Cortex of kidney (tissue), 1 donor: ENCODE results near the gene CFAP65.

Experiments used
- DNase-seq: peaks from one replicate; lab custom pipeline; 2025; lab: John Stamatoyannopoulos, UW

CFAP65 gene

DNA sequence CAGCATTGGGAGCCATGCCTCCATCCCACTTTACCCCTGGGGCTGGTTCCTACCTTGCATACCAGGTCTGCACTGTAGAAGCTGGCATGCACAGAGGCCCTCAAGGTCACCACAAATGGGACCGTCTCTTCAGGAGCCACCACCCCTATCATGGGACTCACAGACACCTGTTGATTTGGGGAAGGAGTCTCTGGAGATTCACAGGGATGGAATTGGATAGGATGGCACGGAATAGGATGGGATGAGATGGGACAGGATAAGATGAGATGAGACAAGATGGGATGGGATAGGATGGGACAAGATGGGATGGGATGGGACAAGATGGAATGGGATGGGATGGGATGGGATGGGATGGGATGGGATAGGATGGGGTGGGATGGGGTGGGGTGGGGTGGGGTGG, 32.0 kb downstream of the CFAP65 start:
- no peak for DNase-seq

DNA sequence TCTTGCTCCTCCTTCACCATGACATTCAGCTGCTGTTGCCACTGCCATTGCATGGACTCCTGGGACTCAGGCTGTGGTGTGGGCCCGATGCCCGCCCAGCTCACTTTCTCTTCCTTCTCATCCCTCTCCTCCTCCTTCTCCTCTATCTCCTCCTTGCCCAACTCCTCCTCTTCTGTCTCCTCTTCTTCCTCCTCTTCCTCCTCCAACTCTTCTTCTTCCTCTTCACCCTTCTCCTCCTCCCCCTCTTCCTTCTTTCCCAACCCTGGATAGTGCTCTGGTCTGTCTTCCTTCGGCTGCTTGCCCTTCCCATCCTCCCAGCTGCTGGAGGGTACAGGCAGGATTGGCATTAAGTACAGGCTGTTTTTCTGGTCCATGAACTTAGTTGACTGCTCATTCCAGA, 37.3 kb downstream of the CFAP65 start:
- no peak for DNase-seq

DNA sequence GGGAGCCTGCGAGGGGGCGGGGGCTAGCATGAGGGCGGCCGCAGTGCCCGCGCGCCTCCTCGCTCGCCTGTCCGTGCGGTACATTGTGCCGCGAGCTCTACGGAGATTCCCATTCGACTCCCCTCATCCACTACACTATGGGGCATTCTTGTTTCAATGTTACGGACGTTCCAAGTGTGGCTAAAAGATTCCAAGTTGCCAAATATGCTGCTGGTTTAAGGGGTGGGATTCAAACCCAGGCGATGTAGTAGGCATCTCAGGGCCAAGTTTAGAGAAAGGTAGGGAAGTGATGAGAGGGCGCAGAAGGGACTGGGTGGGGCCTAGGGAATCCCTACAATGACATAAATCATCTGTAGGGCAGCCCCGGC, 38.1 kb downstream of the CFAP65 start:
- DNase-seq = no peak

DNA sequence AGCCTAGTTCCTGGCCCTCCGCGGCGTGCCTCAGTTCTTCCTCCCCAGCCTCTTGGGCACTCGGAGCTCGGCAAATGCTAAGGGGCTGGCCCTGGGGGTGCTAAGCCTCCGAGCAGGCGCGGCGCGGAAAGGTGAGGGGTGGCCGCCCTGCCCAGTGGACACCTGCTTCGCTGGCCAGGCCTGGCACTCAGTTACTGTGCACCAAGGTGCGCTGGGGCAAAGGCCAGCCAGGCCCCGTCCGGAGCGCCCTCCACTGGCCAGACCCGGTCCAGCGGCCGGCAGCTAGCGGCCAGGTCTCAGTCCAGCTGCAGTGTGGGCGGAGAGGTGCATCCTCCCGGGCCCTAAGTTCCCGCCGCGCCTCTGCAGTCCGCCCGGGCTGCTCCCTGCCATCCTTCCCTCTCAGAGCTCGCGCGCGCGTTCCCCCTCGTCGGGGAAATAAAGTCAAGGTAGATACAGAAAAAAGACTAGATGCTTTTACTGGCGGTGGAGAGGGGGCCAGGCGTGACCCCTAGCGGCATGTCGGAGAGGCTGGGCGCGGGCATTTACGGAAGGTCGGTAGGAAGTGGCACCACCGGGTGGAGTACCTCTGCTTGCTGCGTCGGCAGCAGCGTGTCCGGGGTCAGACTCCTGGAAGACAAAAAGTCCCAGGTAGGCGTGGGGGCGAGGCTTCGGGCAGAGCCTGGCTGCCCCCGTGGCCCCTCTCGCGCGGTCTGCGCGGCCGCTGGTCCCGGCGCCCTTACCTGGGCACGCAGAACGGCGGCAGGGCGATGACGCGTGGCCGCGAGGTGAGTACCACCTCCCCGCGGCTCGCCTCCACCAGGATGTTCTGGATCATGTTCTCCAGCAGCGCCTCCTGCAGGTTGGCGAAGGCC, 38.7 kb downstream of the CFAP65 start:
- DNase-seq = no peak

DNA sequence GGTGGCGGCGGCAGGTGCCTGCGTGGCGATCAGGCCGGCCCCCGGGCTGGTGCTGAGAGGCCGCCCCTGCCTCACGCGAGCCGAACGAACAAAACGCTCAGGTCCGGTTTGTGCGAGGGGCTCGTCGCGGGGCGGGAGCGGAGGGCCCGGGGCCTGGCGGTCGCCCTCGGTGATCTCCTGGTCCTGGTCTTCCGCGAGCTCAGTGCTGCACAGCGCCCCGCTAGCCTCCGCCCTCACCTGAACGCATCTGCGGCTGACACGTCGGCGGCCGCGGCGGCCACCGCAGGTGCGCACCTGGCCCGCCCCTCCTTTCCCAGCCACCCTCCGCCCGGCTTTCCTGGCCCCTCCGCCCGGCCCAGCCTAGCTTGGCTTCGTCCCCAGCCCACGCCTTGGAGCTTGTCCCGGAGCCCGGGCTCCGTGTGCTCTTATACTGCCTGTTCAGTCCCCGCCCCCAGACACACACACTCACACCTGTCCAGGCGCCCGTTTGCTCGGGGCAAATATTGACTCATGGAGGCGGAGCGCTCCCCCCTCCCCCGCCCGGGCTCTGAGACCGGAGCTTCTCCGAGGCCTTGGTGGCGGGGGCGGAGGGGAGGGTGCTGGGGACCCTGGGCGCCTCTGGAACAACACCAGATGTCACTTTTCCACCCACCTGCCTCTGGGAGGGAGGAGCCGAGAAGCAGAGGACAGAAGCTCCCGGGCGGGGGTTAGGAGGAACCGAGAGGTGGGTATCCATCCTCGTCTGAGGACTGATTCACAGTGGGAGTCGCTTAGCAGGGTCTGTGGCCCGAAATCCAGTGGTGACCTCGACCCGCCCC, 39.5 kb downstream of the CFAP65 start:
- no peak for DNase-seq

DNA sequence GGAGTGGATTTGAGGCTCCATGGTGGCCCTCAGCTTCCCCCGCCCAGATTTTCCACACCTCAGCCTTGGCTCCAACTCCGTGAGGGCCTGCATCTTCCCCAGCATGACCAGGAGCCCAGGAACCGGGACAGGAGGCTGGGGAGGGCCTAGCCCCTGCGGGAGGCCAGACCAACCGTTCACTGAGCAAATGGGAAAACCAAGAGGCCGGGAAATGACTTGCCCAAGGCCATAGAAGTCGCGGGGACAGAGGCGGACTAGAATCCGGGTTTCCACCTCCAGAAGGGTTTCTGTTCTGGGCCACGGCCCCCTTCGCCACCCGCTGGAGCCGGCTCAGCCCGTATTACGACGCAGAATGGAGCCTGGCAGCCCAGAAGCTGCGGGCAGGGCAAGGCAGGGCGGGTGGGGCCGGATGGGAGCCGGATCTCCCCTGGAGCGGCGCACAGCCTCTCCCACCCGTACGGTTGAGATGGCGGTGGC, 40.2 kb downstream of the CFAP65 start:
- no peak for DNase-seq

DNA sequence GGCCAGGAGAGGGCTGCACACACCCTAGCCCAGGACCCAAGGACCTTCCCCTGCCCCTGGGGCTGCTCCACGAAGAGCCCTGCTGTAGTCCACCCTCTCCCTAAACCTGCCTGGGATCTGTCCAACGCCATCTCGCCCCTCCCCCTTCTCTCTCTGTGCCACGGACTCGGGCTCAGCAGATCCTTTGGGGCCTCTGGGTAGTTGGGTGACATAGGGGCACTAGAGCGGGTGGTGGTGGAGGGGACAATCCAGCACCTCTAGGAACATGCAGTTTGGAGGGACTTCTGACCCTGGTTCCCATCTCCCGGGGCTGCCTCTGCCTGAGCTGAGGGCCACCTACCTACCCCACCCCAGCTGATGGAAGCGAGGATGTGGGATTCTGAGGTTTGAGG, 40.8 kb downstream of the CFAP65 start:
- DNase-seq = no peak

DNA sequence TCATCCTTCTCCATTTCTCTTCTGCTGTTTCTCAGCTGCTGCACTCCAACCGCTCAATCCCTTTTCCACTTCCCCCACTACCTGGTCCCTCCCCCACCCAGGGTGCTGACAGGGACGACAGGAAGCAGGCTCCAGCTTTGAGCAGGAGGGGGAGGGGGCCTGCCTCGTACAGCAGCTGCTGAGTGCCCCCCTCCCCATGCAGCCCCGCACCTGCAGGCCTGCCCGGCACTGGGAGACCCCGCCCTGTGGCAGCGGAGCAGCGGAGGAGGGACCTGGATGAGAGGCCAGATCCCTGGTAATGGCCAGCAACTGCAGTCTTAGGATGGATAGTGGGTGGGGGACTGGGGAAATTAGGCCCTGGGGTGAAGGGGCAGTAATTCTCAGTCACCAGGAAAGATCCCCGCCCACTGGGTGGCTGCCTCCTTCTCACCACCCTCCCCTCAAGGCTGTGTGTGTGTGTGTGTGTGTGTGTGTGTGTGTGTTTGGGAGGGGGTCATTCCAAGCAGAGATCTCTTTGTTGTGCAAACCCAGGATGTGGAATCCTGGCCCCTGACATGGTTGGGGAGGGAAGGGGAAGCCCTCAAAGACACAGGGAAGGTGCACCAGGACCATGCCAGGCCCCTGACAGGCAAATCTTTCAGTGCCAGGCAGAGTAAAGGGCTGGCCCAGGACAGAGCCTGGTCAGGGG, 41.3 kb downstream of the CFAP65 start:
- DNase-seq = no peak

DNA sequence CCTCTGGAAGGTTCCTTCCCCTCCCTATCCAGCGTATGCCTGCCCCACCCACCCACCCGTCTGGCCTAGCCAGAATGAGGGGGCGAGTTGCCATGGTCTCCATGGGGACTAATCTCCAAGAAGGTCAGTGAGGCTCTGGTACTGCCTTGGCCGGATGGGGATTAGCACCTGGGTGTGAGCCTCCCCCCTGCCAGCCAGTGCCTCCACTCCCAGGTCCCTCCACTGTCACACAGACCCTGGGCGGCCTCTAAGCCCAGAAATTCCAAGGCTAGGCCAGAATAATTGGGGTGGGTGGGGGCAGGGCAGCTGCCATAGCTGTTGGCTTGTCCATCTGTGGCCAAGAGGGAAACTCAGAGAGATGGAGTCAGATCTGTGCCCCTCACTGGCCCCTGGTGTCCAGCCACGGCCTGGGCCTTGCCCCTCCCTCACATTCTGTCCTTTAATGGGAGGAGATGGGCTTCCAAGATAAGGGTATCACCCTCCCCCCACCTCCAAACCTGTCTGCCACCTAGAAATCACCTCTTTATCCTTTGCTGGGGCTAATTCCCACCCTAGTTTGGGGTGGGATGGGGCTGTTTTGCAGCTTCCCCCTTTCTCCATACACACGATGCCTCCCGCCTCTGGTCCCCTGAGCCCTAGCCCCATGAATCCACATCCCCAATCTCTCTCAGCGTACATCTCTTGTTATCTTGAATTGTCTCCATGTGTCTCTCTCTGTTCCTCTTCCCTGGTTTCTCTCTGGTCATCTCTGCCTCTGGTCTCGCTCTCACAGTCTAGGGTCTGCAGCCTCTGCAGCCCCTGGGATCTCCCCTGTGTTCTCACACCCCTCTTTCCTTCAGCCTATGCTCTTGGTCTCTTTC, 42.1 kb downstream of the CFAP65 start:
- DNase-seq = no peak

DNA sequence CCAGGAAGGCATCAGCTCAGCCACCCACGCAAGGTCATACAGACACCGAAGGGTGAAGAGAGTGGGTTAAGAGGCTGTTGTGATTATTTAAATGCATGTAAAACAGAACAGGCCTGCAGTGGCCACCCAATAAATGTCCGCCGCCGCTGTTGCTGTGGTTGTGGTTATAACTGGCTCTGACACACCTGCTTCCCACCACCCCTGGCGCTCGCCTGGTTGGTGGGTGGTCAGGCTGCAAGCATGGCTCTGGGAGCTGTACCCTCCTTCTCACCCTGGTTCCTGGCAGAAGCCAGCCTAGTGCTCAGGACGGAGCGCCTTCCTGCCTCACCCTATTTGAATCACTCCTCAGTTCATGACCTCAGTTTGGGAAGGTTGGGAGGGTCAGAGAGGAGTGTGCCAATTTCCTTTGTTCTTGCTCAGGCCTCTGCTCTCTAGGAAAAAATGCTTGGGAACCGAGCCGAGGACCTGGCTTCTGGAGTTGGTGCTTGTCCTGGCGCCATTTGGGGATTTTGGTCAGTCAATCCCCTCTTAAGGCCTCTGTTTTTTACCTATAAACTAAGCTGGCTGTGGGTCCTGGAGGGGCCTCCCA, 42.8 kb downstream of the CFAP65 start:
- DNase-seq = no peak

DNA sequence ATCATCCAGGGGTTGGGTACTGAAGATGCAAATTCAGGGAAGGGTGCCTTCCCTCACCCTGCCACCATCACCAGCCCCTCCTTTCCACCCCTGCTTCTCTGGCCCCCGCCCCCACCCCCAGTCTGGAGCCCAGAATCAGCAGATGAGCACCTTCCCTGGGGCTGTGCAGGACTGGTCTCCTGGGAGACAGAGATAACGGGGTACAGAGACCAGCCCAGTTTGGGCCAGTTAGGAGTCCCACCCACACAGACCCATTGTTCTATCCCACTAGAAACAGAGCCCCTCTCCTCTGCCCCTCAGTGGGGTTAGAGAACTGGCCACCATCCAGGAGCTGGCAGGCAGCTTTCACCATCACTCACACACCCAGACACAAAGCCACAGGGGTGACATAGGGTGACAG, 43.6 kb downstream of the CFAP65 start:
- DNase-seq = no peak

DNA sequence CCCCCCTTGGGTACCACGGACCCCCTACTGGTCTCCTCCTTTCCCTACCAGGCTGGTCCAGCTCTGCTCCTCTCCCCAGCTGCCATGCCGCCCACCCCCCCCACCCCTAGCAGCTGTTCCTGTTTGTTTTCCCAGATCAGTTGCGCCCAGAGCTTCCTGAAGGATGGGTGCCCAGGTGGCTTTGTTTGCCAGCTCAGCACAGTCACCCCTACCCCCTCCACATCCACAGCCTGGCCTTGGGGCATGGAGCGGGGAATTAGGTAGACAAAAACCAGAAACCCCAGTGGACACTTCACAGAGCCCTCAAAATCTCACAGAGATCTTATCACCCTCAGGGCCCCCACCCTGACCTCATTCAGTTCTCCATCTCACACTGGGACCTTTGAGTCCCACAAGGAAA, 44.4 kb downstream of the CFAP65 start:
- DNase-seq = no peak

DNA sequence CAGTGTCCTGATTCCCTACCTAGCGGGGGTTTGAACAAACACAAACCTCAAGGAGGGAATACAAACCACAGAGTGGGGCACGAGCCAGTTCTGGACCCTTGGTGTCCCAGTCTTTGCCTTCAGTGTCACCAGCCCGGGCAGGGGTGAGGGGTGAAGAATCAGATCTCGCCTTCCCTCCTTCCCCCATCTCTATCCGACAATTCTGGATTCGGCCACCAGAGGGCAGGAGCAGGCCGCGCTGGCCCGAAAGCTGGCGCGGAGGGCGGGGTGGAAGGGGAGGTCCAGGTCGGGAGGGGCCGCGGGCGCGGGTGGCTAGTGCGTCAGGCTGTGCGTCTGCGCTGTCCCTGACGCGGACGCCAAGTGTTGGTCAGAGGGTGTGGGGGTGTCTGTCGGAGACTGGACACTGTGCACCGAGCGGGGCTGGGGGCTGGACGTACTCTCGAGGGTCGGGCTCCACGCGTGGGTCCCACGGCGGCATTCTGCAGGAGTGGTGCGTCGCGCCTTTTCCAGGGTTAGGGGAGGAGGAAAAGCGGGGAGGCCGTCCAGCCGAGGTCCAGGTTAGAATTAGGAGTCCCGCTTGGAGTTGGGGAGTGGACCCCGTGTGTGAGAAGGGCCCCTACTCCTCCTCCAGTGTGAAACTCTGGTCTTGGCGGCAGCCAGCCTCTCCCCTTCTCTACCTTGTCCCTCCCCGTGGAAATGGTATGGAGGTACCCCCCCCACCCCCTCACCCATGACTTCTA, 45.2 kb downstream of the CFAP65 start:
- DNase-seq = no peak

DNA sequence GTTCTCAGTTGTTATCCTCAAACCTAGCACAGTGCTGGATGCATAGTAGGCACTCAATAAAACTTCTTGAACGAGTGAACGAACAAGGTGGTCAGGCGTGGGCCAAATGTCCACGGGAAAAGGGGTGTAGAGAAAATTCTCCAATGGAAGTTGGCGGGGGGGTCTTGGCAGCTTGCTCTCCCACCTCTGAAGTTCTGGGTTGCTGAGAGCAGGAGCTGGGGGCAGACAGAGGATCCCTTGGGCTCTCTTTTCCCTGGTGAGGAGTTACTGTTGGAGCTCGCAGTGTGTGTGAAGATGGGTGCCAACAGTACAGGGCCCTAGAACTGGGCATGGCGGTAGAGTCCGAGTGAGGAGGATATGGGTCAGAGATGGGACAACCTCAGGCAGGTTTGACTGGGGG, 45.8 kb downstream of the CFAP65 start:
- DNase-seq = no peak

DNA sequence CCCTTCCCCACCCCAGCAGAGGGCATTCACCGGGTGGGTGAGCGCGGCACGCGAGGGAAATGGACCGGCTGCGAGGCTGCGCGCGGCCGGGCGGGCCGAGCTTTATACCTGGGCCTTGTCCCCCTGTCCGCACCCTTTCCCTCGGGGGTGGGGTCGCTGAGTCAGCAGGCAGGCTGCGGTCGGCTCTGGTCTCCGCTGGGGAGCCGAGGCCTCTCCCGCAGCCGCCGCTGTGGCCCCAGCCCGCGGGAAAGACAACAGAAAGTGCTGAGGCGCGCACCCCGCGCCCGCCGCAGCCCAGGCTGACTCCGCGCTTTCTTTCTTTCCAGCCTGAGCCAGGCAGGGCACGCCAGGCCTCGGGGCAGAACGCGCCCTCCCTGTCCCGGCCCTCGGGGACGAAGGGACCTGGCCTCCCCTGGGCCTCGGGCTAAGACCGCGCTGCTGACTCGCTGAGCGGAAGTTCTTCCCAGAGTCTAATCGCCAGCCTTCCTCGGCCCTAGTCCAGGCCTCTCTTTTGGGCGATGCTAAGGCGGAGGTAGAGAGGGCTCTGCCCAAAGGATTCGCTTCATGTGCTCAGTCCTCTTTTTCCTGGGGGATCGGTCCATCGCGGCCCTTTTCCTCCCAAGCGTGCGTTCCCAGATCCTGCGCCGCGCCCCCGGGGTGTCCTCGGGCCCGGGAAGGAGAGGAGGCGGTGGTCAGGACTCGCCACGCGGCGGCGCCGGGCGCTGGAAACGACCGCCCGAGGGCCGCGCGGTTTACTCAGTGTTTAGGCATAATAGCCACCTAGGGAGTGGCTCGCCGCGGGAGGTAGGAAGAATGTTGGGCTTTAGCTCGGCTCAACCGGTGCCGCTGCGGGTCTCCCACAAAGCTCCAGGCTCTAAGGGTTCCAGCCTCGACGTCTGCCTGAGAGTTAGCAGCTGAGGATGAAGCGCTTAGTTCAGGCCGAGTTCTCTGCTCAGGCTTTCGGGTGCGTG, 47.7 kb downstream of the CFAP65 start, which contains the start of gene CRYBA2:
Gene CRYBA2, minus strand, starts transcription at position 78 of the 971 bp plus-strand sequence. CDS start 246 bp downstream, outside the sequence.
- DNase-seq = no peak

DNA sequence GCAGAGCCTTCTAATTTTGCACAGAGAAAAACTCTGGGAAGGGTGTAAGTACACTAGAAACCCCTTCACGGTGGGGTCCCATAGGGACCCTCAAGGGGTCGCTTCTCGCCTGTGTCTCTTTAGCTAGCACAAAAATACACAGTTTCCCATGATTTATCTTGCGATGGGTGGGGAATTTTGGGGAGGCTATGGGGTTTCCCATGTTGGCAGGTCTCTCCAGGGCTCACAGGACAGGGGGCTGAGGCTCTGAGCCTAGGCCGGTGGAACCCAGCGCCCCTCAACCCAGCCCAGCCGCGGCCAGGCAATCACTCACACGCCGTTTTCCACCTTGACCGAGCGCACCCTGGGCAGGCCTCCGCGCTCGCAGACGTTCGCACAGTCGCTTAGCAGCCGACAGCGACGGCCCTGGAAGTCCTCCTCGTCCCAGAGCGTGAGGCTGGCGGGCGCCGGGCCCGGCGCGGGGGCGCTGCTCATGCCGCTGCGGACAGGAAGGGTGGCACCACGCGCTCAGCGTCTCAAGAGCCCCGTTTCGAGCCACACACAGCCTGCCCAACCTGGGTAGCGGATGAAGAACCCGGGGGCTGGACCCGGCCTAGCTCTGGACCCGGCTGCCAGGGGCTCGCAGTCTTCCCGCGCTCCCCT, 48.5 kb downstream of the CFAP65 start:
- no peak for DNase-seq

DNA sequence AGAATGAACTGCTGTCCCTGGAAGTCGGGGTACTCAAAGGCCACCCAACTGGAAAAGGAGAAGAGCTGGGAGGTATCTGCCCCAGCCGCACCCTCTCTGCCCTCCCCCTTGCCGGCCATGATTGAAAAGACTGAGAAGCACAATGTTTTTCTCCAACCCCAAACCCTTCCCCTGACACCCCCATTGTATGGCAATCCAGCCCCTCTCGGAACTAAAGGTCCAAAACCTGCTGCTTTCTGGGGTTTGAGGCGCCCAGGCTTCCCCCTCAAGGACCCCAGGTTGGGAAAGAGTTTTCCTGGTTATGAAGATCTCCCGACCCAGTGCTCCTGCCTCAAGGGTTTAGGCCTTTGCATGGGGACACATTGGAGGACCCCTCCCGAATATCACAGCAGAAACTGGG, 49.1 kb downstream of the CFAP65 start:
- DNase-seq = no peak

DNA sequence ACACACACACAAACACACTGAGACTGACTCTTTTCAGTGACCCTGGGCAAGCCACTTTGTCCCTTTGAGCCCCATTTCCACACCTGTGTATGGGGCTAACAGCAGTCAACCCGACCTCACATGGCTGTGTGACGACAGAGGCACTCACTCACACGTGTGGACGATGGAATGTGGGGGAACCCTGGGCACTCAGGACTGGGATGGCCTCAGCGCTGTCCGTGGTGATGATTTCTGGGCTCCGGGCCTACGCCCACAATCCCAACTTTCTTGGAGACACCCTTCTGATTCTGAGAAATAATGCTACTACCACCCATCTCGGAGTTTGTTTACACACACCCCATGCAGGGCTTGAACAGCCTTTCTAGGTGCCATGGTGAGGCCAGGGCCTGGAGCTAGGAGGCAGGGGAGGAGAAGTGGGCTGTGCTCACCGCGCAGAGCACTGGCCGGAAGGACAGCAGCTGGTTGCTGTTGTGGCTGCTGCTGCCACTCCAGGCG, 49.6 kb downstream of the CFAP65 start:
- DNase-seq = no peak

DNA sequence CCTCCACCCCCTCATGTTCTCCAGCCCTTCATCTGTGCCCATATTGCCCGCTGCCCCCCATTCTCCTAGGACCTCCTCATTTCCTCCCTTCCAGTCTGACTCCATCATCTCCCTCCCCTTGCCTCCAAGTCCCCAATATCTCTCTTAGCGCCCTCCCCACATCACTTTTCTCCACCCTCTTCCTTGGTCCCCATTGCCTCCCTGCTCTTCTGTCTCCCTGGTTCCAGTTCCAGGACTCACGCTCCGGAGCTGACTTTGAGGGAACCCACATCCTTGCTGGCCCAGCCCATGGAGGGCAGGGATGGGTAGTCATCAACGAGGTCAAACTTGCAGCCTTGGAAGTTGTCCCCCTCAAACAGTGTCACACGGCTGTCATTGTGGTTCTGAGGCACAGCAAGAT, 50.7 kb downstream of the CFAP65 start:
- DNase-seq = no peak
